Fibroblast of peridontal ligament (primary cell): ENCODE measurements around the gene KCTD19.

ENCODE experiments used
- DNase-seq: peaks from one replicate; pipeline ENCODE4 v3.0.0-alpha.2; 2010; ENCODE audit errors: extremely low read depth

The KCTD19 gene

DNA sequence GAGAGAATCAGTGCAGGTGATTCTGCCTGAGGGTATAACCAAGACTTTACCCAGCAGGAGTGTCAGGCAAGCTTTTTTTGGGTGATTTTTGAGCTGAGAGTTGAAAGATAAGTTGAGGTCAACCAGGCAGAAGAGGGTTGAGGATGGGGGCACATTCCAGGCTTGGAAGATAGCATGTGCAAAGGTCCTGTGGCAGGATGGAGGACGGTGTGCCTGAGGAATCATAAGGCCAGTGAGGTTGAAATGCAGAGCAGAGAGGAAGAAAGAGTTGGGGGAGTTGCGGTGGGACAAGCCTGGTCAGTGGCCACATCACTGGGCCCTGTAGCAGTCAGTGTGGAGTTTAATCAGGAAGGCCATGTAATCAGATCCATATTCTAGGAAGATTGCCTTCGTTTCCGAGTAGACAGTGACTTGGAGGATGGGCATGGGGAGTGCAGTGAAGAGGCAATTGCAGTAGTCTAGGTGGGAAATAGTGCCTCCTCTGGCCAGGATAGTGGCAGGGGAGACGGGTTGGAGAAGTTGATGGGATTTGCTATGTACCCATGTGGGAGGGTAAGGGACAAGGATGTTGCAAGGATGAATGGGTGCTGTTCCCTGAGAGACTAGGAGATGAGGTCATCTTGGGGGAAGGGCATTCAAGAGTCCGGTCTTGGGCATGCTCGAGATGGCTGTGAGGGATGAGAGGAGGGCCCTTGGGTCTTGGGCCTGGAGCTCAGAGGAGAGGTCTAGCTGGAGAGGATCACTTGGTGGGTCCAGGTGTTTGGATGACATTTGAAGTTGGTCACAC is 43.3 kb downstream of the KCTD19 start:
- no peak for DNase-seq

DNA sequence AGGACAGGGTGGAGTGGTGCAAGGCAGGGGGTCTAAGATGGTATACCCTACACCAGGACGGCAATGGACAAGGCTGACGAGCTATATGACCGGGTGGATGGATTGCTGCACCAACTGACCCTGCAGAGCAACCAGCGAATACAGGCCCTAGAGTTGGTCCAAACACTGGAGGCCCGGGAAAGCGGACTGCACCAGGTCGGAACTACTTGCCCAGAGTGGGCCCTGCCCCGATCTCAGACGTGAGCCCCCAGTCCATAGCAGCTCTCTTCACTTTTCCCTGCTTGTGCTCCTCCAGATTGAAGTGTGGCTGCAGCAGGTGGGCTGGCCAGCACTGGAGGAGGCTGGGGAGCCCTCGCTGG is 44.1 kb downstream of the KCTD19 start:
- no peak for DNase-seq

DNA sequence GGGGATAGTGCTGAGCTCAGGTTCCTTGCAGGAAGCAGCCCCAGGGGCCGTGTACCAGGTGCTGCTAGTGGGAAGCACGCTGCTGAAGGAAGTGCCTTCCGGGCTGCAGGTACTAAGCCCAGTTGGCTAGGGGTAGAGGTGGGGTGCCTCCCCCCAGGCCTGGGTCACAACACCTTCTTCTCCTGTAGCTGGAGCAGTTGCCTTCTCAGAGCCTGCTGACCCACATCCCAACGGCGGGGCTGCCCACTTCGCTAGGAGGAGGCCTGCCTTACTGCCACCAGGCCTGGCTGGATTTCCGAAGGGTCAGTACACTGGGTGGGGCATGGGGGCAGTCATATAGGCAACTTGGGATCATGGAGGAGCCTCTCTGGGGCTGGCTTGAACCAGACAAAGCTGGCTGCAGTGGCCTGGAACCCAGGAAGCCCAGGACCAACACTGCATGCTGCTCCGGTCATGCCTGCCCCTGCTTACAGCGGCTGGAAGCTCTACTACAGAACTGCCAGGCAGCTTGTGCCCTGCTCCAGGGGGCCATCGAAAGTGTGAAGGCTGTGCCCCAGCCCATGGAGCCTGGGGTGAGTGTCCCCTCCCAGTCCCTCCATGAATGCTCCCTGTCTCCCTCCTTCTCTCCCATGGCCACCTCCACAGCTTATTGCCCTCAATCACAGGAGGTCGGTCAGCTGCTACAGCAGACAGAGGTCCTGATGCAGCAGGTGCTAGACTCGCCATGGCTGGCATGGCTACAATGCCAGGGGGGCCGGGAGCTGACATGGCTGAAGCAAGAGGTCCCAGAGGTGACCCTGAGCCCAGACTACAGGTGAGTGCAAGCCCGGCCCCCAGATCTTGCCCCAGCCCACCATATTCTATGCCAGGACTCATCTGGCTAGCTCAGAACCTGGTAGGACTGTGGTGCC is 44.8 kb downstream of the KCTD19 start:
- DNase-seq: no peak

DNA sequence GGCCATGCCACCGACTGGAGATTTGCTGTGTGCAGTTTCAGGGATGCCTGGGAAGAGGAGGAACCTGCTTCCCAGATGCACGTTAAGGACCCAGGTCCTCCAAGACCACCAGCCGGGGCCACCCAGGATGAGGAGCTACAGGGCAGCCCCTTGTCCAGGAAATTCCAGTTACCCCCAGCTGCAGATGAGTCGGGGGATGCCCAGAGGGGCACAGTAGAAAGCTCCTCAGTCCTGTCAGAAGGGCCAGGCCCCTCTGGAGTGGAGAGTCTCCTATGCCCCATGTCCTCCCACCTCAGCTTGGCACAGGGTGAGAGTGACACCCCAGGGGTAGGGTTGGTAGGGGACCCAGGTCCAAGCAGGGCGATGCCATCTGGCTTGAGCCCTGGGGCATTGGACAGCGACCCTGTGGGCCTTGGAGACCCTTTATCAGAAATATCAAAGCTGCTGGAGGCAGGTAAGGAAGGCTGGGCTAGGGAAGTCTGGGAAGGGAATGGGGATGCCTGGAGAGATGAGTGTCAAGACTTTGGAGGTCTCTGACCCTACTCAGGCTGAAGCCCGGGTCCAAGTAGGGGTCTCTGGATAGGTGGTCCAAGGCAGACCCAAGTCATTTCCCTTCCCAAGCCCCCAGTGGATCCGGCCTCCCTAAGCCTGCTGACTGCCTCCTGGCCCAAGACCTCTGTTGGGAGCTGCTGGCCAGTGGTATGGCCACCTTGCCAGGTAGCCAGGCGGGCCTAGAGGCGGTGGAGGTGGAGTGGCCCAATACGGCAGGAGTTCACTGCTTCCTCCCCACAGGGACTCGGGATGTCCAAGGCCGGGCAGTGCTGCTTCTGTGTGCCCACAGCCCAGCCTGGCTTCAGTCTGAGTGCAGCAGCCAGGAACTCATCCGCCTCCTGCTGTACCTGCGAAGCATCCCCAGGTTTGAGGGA is 46.2 kb downstream of the KCTD19 start:
- DNase-seq: no peak

DNA sequence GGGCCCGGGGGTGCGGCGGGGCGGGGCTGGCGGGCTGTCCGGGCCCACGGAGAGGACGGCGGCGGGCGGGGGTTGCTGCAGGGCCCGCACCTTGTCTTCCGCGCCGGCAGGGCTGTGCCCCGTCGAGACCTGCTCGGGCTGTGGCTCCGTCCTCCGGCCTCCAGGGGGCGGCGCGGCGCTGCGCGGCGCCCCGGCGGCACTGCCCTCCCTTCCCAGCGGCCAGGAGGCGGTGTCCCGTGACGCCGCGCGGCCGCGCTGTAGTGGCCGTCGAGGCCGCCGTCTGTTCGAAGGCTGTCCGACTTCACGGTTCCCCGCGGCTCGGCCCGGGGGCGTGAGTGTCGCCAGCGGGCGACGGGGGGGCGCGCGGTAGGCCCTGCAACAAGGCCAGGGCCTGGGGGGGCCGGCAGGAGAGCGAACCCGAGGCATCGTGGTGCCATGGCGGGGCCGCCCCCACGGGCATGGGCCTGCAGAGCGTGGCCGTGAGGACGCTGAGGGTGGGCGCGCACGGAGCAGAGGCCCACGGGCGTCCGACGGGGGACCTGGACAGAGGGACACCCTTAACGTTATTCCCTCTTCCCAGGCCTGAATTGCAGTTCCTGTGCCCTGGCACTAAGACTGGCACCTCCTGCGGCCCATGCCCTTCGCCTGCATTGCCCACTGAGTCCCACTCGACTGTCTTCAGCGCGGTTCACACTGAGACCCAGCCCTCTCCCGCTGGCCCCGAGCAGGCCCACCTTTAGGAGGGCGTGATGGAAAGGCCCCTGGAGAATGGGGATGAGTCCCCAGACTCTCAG is 47.0 kb downstream of the KCTD19 start, which contains the start of gene PLEKHG4:
Gene PLEKHG4 (plus strand): TSS at position 237 of the 794 bp plus-strand sequence. CDS start 513 bp downstream, at position 750.
- peak; percentile 70 for DNase-seq

DNA sequence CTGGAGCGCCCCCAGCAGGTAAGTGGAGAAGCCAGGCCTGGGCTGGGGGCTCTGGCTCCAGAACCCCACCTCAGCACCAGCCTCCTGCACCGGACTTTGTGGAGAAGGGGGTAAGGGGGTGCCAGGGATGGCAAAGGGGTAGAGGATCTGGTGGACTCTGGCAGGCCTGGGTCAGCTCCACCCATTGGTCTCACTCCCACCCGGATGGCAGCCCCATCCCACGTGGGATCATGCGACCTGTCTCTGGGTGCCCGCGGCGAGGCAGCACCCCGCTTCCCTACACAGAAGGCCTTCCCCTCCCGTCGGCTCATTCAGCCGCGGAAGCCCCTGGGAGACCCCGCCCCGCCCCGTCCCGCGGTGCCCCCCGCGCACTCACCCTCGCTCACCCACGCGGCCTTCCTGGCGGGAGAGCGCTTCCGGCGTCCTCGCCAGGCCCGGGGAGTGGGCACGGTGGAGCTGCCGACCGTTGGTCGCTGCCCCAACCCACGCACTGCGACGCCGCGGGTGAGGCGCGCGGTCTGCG is 47.7 kb downstream of the KCTD19 start:
- DNase-seq: peak; percentile 34

DNA sequence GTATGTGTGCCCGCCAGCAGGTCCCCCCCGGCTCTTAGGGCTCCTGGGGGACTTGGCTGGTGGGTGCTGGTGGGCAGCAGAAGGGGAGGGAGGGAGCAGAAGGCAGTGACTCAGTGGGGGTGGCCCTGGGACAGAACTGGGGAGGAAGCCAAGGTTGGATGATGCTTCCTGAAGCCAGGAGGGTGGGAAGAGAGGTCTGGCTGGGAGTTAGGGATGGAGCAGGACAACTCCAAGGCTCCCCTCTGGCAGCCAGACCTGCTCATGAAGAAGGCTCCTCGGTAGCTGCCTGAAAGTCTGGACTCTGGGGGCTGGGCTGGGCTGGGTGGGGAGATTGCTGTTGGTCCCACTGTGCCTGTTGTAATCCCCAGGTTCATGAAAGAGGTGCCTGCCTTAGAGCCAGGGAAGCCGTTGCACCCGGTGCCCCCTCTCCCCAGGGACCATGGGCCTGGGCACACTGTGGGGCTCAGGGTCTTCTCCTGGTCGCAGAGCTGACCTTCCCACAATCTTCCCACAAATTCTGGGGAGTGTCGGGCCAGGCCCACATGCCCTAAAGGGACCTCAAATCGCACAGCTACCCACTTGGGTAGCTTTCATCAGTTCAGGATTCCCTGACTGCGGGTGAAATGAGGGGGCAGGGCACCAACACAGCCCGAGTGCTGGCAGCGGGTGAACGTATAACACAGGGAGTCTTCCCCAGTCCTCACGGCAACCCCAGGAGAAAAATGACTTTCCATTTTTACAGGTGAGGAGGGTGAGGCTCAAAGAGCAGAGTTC is 48.4 kb downstream of the KCTD19 start:
- peak; percentile 87 for DNase-seq

DNA sequence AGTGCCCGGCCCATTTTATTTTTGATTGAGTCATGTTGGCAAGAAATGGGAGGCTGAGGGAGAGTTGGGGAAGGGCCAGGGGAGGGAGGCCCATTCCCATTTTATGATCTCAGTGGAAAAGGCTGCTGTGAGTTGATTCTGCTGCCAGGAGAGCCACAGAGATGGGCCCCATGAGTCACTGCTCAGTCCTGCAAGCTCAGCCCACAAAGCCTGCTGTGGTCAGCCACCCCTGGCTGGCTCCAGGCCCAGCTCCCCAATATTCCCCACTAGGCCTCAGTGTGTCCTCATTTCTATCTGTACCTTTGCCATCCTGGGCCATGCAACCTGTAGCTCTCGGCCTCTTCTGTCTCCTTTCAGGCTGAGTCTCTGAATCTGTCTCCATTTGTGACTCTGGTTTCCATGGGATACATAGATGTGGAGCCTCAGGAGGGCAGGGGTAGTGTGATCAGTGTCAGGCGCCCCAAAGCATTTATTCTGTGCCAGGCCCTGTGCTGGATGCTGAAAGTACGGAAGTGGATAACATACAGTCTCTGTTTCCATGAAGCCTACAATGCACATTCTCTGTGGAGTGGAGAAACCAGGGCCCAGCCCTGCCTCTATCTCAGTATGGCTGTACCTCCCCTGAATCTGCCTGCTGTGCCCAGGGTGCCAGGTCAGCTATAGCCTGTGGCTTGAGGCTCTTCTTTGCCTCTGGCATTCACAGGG is 49.1 kb downstream of the KCTD19 start:
- DNase-seq: peak; percentile 99

DNA sequence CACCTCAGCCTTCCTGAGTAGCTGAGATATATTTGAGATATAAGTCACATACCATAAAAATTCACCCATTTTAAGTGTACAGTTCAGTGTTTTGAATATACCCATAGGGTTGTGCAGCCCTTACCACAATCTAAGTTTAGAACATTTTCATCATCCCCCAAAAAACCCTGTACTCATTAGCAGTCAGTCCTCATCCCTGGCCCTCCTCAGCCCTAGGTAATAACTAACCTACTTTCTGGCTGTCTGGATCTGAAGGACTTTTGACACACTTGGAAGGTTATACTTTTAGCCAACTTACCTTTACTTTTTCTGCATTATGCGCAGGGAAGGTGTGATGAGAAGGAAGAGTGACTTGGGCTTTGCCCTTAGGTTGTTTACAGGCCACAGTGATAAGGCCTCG is 51.2 kb downstream of the KCTD19 start:
- DNase-seq: no peak

DNA sequence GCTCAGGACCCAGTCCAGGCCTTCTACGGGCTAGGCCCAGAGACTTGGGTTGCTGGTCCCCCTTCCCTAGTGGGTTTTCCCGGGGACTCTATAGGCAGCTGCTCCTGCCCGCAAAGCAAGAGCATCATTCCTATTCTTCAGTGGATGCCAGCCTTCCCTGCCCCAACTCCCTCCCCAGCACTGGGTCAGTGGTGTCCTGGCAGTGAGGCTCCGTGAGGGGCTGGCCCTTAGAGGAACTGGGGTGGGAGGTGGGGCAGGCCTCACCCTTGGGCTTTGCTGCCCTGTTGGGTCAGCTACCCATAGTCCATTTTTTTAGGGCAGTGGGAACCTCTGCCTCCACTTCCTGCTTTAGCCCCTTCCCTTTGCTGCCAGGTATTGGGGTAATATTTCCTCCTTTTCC is 55.1 kb downstream of the KCTD19 start:
- DNase-seq: no peak

DNA sequence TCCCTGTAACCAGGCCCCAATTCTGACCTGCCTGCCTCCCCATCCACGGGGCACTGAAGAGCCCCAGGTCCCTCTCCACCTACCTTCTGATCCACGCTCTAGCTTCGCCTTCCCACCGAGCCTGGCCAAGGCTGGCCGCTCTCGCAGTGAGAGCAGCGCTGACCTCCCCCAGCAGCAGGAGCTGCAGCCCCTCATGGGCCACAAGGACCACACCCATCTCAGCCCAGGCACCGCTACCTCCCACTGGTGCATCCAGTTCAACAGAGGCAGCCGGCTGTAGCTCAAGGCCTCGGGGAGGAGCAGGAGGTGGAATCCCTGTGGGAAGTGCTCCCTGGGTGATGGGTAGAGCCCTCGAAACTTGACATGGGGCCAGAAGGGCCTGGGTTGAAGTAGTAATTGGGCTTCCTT is 55.6 kb downstream of the KCTD19 start:
- no peak for DNase-seq

DNA sequence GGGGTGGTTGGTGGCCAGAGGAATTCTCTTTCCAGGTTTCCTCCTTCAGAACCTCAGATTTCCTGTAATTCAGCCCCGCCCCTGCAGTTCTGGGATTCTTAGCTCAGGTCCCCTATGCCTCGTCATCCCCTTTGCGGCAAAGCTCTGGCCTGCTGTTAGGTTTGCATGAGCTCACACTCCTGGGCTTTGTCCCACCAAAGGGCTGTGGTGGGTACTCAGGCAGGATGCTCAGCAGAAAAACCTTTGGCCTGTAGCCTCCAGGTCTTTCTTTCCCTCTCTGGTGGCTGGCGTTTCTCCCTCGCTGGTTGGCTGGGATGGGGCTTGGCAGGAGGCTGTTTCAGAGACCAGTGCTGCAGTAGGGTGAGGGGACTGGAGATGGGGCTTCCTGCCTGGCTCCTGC is 56.8 kb downstream of the KCTD19 start:
- DNase-seq: no peak

DNA sequence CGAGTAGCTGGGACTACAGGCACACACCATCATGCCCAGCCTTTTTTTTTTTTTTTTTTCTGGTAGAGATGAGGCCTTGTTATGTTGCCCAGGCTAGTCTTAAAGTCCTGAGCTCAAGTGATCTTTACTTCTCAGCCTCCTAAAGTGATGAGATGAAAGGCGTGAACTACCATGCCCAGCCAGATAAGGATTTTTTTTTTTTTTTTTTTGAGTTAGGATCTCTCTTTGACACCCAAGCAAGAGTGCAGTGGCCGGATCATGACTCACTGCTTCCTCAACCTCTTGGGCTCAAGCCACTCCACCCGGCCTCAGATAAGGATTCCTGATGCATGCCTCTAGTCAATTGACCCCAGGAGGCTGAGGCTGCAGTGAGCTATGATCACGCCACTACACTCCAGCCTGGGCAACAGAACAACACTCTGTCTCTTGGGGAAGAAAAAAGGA is 58.4 kb downstream of the KCTD19 start:
- DNase-seq: peak; percentile 97

DNA sequence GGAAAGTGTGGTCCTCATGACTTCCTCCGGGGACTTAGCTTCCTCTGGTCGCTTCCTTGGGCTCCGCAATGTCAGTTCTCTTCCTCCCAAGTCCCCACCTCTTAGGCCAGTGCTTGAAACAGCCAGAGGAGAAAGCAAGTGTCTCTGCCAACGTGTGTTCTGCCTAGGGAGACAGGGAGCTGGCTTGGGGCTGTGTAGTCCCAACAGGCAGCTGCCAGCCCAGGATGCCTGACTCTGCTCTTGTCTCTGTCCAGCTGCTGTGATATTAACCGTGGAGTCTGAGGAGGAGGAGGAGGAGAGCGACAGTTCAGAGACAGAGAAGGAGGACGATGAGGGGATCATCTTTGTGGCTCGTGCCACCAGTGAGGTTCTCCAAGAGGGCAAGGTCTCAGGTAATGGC is 60.7 kb downstream of the KCTD19 start:
- DNase-seq: no peak

DNA sequence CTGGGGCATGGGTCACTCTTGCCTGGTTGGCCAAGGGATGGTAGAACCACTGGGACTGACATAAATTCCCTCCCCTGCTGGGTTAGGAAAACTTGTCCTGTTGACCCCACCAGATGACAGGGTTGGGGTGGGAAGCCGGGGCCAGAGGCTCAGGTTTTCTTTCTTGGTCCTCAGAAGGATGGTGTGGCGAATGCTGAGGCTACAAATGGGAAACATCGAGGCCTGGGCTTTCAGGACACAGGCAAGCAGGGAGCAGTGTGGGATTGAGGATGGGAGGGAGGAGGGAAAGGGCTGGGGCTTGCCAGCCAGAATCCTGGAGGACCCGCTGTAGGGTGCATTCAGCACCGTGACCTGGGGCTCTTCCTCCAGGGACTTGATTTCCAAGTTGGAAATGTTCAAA is 61.7 kb downstream of the KCTD19 start:
- no peak for DNase-seq

DNA sequence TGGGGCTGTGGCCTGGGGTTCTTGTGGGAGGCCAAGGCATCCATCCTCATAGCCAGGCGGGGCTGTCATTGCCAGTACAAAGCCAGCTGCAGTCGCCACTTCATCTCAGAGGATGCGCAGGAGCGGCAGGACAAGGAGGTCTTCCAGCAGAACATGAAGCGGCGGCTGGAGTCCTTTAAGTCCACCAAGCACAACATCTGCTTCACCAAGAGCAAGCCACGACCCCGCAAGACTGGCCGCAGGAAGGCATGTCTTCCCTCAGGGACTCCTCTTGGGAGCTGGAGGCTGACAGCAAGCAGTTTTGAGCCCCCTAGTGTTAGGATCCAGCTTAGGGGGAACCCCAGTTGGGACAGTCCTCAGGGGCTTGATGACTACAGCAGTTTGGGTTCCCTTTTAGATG is 62.3 kb downstream of the KCTD19 start:
- no peak for DNase-seq

DNA sequence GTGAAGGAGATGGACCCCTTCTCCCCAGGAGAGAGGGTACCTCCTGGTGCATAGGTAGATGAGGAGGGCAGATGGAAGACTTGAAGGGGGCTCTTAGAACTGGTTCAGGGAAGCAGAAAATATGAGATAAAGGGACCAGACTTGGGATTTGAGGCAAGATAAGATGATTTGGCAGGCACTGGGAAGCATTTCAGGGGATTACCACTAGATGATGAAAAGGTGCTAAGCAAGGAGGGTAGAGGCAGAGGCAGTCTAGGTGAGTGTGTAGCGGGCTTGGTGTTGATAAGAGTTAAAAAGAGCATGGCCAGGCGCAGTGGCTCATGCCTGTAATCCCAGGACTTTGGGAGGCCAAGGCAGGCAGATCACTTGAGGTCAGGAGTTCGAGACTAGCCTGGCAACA is 63.3 kb downstream of the KCTD19 start:
- DNase-seq: no peak

DNA sequence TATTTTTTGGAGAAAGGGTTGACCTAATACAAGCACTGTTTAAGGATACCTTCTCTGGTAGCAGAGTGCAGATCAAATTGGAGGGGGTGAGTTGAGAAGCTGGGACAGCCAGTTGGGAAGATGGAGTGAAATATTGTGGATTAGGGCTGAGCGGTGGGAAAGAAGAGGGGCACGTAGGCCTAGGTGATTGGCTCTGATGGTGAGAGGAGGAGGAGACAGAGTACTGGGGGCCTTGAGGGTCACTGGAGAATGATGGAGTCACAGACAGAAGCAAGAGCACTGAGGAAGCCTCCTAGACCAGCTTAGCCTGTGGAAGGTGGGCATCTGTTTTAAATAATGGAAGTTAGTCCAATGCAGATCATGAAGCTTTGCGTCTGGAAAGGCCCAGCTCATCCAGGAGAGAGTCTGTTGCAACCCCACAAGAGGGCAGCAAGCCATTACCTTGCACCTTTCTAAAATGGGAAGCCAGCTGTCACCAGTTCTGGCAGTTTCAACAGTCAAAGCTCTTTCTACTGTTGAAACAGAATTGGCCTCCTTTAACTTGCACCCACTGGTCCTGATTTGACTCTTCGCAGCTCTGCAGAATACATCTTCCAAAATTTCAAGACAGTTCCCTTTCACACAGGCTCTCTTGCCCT is 66.0 kb downstream of the KCTD19 start:
- DNase-seq: peak; percentile 70

DNA sequence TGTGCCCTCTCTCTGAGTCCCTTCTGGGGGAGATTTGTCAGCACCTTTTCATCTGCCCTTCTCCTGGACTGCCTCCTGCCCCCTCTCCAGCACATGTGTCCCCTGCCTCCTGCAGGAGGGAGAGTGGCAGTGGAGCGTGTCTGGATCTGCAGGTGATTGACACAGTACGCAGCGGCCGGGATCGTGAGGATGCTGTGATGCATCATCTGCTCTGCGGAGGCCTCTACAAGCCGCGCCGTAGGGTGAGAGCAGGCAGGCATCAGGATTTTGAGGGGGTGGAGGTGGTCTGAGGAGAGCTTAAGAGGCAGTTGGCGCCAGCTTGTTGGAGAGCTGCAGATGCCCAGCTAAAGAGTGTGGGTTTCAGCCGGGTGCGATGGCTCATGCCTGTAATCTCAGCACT is 66.8 kb downstream of the KCTD19 start:
- DNase-seq: no peak
